ENCODE results near the gene TROAP. TPM values are rescaled to one million over a fixed set of nuclear protein-coding genes. Genes with fewer than 3 reads are reported as not detected.
"Not testable (repeated sequence)": the region's sequence is repeated elsewhere in the genome, so short reads cannot be mapped to it uniquely, and the experiment has no call there.

The TROAP gene, protein sequence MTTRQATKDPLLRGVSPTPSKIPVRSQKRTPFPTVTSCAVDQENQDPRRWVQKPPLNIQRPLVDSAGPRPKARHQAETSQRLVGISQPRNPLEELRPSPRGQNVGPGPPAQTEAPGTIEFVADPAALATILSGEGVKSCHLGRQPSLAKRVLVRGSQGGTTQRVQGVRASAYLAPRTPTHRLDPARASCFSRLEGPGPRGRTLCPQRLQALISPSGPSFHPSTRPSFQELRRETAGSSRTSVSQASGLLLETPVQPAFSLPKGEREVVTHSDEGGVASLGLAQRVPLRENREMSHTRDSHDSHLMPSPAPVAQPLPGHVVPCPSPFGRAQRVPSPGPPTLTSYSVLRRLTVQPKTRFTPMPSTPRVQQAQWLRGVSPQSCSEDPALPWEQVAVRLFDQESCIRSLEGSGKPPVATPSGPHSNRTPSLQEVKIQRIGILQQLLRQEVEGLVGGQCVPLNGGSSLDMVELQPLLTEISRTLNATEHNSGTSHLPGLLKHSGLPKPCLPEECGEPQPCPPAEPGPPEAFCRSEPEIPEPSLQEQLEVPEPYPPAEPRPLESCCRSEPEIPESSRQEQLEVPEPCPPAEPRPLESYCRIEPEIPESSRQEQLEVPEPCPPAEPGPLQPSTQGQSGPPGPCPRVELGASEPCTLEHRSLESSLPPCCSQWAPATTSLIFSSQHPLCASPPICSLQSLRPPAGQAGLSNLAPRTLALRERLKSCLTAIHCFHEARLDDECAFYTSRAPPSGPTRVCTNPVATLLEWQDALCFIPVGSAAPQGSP
- 62.2 and 67.1 TPM in 2 replicates for total RNA-seq

DNA sequence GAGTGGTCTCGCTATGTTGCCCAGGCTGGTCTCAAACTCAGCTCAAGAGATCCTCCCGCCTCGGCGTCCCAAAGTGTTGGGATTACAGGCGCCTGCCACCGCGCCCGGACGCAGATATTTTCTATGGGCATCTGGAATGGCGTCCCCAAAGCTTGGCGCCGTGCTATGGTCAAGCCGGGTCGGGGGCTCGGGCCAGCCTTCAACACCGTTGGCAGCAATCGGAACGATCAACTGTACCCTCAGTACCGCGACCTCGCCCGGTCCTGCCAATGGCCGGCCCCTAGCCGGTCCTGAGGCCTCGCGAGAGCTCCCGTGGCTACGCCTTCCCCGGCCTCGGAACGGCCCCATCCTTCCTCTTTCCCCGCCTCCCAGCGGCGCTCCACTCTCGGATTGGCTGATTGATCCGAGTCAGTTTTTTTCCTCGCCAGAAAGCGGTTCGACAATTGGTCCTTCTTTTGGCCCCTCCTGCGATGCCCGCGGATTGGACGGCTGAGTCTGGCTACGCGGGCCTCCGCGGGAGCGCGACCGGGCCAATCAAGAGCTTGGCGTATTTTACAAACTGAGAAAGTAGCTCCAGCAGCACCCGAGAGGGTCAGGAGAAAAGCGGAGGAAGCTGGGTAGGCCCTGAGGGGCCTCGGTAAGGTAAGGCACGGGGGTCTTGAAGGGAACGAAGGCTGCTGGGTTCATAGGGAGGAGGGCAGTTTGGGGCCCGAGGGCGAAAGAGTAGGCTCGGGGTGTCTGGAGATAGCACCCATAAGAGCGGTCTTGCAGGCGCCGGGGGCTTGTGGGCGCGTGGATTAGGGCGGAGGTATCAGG is at the start of gene TROAP:
Gene TROAP (plus strand): TSS at position 548 of the 816 bp plus-strand sequence. CDS start 354 bp downstream, outside the sequence.
- intact Hi-C loops (cut with micrococcal nuclease) = loop anchor here (1.0 to 2.0 kb wide), 11 partner anchors 14 to 702 kb away; partner anchors contain the start of genes C1QL4, RACGAP1, SPATS2 and TMBIM6

DNA sequence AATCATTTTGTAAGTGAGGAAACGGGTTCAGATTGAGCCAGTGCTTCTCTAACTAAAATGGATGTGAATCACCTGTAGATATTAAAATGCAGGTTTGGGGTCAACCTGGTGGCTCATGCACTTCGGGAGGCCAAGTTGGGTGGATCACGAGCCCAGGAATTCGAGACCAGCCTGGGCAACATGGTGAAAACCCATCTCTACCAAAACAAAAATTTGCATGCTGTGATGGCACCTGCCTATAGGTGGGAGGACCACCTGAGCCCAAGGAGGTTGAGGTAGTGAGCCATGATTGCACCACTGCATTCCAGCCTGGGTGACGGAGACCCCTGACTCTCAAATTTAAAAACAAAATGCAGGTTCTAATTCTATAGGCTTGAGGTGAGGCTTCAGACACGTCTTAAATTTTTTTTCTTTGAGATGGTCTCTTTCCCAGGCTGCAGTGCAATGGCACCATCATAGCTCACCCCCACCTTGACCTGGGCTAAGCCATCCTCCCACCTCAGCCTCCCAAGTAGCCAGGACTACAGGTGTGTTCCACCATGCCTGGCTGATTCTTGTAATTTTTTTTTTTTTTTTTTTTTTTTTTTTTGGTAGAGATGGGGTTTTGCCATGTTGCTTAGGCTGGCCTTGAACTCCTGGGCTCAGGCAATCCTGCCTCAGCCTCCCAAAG is 49.2 kb upstream of the TROAP start:
- intact Hi-C loops (cut with micrococcal nuclease) = no loop called here

- intact Hi-C loops (cut with micrococcal nuclease) = no loop called here
These were observed 48.5 kb upstream of the TROAP start for GRCh38 chr12:49274396-49275069.

DNA sequence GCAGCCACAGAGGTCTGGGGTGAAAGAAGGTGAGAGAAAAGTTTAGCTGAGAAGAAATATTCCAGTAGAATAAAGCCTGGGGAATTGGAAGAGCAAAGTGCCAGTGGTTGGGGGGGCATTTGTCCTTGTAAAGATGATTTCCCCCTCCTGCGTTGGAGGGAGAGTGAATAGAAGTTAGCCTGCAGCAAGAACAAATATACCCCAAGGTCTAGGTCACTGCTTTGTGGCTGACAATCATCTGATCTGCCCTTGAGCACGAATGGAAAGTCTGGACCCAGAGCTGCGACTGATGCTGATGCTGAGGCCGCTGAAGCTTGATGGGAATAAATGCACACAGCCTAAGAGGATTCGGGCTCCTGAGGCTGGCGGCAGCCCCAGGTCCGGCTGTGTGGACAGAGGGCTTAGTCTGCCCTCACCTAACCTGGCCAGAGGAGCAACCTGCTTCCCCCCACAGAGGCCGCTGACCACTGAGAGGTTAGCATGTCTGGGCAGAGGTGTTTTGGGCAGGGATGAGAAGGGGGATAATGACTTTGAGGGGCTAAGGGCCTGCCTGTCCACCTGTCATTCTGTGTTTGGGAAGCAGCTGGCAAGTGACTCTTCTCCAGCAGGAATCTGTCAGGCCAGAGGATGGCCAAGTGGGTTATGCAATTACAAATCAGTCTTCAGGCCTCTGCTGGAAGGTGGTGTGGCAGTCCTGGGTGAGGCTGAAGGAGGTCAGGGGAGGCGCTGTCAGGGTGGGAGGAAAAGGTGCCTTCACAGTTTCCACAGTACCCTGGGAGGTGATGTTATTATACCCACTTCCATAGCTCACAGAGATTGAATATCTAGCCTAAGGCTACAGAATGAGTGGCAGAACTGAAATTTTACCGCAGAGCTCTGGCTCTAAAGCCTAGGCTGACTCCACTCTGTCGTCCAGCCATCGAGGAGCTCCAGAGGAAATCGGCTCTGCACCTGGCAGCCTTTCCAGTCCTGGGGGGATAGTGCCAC is 46.5 kb upstream of the TROAP start:
- intact Hi-C loops (cut with micrococcal nuclease) = no loop called here

DNA sequence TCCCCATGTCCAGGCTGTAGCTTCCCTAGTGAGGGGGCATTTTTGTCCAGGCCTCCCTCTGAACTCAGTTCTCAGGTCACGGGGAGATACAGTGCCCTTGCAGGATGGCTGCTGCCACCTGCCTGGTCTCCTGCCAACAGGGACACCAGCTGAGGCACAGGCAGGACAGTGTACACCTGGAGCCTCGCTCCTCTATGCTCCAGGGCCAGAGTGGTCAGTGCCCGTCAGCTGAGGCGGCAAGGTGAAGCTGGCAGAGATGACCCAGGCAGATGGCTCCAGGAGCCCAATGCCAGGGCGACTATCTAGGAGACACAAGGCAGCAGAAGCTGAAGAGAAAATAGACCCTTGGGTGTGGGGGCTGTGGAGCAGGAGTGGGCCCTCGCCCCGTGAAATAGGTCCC is 45.6 kb upstream of the TROAP start:
- intact Hi-C loops (cut with micrococcal nuclease) = no loop called here

GRCh38 chr12:49279706-49280159 is 43.3 kb upstream of the TROAP start:
- intact Hi-C loops (cut with micrococcal nuclease) = no loop called here

DNA sequence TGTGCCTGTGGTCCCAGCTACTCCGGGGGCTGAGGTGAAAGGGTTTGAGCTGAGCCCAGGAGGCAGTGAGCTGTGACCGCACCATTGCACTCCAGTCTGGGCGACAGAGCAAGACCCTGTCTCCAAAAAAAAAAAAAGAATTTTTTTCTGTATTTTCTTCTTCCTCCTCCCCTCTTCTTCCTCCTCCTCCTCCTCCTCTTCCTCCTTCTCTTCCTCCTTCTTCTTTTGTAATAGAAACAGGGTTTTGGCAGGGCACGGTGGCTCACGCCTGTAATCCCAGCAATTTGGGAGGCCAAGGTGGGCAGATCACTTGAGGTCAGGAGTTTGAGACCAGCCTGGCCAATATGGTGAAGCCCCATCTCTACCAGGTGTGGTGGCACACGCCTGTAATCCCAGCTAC is 42.5 kb upstream of the TROAP start:
- intact Hi-C loops (cut with micrococcal nuclease) = not testable (repeated sequence)

DNA sequence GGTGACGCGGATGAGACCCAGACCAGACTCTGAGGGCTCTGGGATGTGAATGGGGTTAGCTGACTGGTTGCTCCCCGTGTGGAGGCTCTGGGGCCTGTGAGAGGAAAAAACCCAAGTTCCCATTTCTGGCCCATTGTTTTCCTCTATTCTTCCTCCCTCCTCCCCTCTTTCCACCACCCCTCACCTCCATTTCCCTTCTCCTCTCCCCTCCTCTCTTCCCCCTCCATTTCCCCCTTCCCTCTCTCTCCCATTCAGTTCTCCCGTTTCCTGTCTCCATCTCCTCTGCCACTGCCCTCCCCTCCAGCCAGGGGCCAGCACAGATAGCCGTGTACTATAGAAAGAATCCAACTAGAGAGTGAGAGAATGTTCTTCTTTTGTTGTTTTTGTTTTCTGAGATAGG is 40.8 kb upstream of the TROAP start:
- intact Hi-C loops (cut with micrococcal nuclease) = no loop called here

GRCh38 chr12:49282740-49283375 is 40.2 kb upstream of the TROAP start:
- intact Hi-C loops (cut with micrococcal nuclease) = not testable (repeated sequence)

- intact Hi-C loops (cut with micrococcal nuclease) = no loop called here
These were observed 39.3 kb upstream of the TROAP start for GRCh38 chr12:49283541-49284429.

GRCh38 chr12:49284672-49285071 is 38.4 kb upstream of the TROAP start:
- intact Hi-C loops (cut with micrococcal nuclease) = no loop called here

DNA sequence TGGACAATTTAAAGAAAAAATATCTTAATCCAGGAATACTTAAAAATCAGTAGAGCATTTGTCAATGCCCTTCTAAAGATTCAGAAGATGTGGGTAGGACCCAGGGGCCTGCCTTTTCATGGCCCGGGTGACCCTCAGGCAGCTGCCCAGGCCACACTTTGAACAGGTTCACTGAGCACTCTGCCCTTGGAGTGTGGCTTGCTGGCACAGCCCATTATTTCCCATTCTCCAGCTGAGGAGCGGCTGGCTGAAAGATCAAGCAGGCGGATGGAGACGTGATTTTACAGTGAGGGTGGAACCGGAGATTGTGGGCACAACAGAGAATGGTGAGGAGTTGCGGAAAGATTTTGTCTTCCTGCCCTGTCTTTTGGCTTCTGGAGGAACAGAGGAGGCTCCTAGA is 35.2 kb upstream of the TROAP start:
- intact Hi-C loops (cut with micrococcal nuclease) = loop anchor here (1.0 kb wide), 7 partner anchors 8 to 292 kb away; partner anchors contain the start of gene C1QL4

GRCh38 chr12:49288412-49288853 is 34.6 kb upstream of the TROAP start:
- intact Hi-C loops (cut with micrococcal nuclease) = loop anchor here (1.0 kb wide), 7 partner anchors 8 to 292 kb away; partner anchors contain the start of gene C1QL4

DNA sequence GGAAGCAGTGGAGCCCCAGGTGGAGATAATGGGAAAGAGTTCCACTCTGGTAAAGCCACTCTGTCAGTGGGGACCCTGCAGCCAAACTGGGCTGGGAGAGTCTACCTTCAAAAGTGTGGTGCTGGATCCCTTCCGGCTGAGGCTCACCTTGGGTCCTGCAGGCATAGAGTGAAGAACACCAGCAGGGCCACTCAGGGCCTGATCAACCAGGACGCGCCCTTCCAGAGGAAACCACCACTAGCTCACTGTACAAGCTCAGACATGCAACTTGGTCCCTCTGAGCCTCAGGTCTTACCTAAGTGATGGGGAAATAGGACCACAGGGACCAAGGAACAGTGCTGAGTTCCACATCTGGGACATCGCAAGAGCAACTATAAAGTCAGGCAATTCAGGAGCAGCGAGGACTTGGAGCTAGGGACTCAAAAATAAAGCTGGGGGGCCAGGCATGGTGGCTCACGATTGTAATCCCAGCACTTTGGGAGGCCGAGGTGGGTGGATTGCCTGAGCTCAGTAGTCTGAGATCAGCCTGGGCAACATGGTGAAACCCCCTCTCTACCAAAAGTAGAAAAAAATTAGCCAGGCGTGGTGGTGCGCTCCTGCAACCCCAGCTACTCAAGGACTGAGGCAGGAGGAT is 34.0 kb upstream of the TROAP start:
- intact Hi-C loops (cut with micrococcal nuclease) = loop anchor here (1.0 kb wide), 7 partner anchors 7 to 291 kb away; partner anchors contain the start of gene C1QL4

- intact Hi-C loops (cut with micrococcal nuclease) = no loop called here
These were observed 30.4 kb upstream of the TROAP start for GRCh38 chr12:49292729-49293055.

- intact Hi-C loops (cut with micrococcal nuclease) = no loop called here
These were observed 29.7 kb upstream of the TROAP start for GRCh38 chr12:49293056-49293956.
